Measurements from ENCODE around the gene HDAC8. TPM values are rescaled to one million over a fixed set of nuclear protein-coding genes. Genes with fewer than 3 reads are reported as not detected.

HDAC8 gene
- total RNA-seq, 1 experiment from 2014 or later = 21.4 TPM

GRCh38 chrX:72495046-72495445 is 77.6 kb downstream of the HDAC8 start:
- Histone ChIP-seq H3K79me1 (ENCODE audit: insufficient read depth, low read depth, low read length, poor library complexity, severe bottlenecking) (no peaks in the 10 kb centered on the region), H2BK5ac (ENCODE audit: insufficient read length, low read length) (no peak overlapping the region), H3K14ac (ENCODE audit: insufficient read depth, low read length) (no peak overlapping the region), H3K4me2 (ENCODE audit: insufficient read depth, insufficient read length, low read length) (no peak overlapping the region), H3K27ac (ENCODE audit: insufficient read length, low read depth, low read length) (no peak overlapping the region), H3K9ac (ENCODE audit: extremely low read depth, insufficient read length, low read length) (no peak overlapping the region), H3K4me1 (ENCODE audit: insufficient read depth, low read length) (no peaks in the 10 kb centered on the region), H4K91ac (ENCODE audit: insufficient read length, low read depth, low read length) (no peak overlapping the region), H3K79me2 (ENCODE audit: insufficient read depth, low read length) (no peaks in the 10 kb centered on the region), H3T11ph (ENCODE audit: low read length) (no peak overlapping the region), H3K9me3 (ENCODE audit: control insufficient read depth, low read depth, low read length) (peaks cover 19% of the 10 kb centered on the region), H4K5ac (ENCODE audit: insufficient read length, low read depth, low read length) (no peak overlapping the region), H3K23ac (ENCODE audit: insufficient read length, low read depth, low read length) (no peak overlapping the region), H3K4ac (ENCODE audit: low read depth, low read length) (no peak overlapping the region), H2BK20ac (ENCODE audit: low read depth, low read length, poor library complexity, severe bottlenecking) (no peak overlapping the region), H2BK120ac (ENCODE audit: low read depth, low read length, poor library complexity, severe bottlenecking) (no peak overlapping the region), H2AK5ac (ENCODE audit: insufficient read length, low read length) (no peak overlapping the region), H3K23me2 (ENCODE audit: insufficient read length, low read depth, low read length, poor library complexity, severe bottlenecking) (no peaks in the 10 kb centered on the region), H2AFZ (ENCODE audit: low read length) (no peak overlapping the region), H3K56ac (ENCODE audit: insufficient read length, low read depth, low read length) (no peak overlapping the region), H2BK15ac (ENCODE audit: low read depth, low read length) (no peak overlapping the region), H4K8ac (replicated peaks; ENCODE audit: insufficient read length, low read depth, low read length) (no peak overlapping the region), H4K20me1 (ENCODE audit: control insufficient read depth, insufficient read depth, insufficient read length) (no peaks in the 10 kb centered on the region), H3K18ac (ENCODE audit: insufficient read length, low read depth, low read length) (no peak overlapping the region), H2BK12ac (ENCODE audit: insufficient read length, low read depth, low read length) (no peak overlapping the region), H3K27me3 (ENCODE audit: insufficient read depth, low read length) (no peaks in the 10 kb centered on the region)
- H3K4me3 Mint-ChIP-seq = no peak overlapping the region
- H3K36me3 Mint-ChIP-seq (ENCODE audit: insufficient read depth in 1 of 3, low read depth in 3 of 3) = peaks cover 5 to 12% (median 12%) of the 10 kb centered on the region in 3 experiments; a peak in 6 of 7 replicates
- H3K9me3 Mint-ChIP-seq = peaks cover 48 to 62% of the 10 kb centered on the region in 2 experiments
- peaks cover 4 to 5% of the 10 kb centered on the region in 2 experiments; a peak in 3 of 4 replicates for H3K4me1 Mint-ChIP-seq
- H3K27me3 Mint-ChIP-seq (ENCODE audit: low read depth) = no peaks in the 10 kb centered on the region
- no peak for TF ChIP-seq CTCF (conservative IDR thresholded peaks at IDR 0.05)
- no peak overlapping the region for H3K27ac Mint-ChIP-seq
- WGBS (ENCODE audit: extremely low coverage, insufficient read length, low lambda C conversion rate) = no CpG with 5 or more reads among the region's 6 CpGs
- DNase-seq = no peak
